ENCODE measurements around the gene DNAH6. TPM values are rescaled to one million over a fixed set of nuclear protein-coding genes. Genes with fewer than 3 reads are reported as not detected.
A peak's percentile ranks its signal among the peaks of the same experiment; 100 is the strongest.

The DNAH6 gene
- total RNA-seq, 1 experiment from 2014 or later, result not detected

DNA sequence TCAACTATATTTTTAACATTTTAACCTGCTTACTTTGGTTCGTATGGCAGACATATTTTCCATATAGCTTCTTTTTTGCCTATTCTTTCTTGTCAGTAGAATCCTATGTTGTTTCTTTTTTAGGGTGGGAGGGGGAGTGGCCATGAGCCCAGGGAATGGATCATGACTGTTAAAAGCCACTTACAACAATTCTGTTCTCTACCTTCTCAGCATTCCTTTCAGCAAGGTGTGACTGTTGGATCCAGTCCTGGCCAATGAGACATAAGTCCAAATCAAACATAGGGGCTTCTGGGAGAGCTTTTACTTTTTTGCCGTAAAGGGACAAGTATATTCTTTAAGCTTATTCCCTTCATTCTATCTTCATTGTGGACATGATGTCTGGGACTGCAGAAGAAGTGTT lies 25.0 kb upstream of the DNAH6 start:
- Histone ChIP-seq H3K9me2 (replicated peaks; ENCODE audit: low read length) (no peaks in the 10 kb centered on the region), H3K4me2 (ENCODE audit: low read length) (no peak overlapping the region), H3K36me3 (ENCODE audit: low read depth, low read length) (no peaks in the 10 kb centered on the region), H3K9me3 (ENCODE audit: low read length) (no peaks in the 10 kb centered on the region), H3K79me2 (ENCODE audit: low read length) (no peaks in the 10 kb centered on the region), H3K4me3 (ENCODE audit: low read length) (no peak overlapping the region), H4K20me1 (ENCODE audit: low read length) (no peaks in the 10 kb centered on the region), H3K4me1 (ENCODE audit: insufficient read depth, low read length) (peaks cover 18% of the 10 kb centered on the region), H3K27ac (ENCODE audit: low read length) (no peak overlapping the region), H3K27me3 (ENCODE audit: low read length) (no peaks in the 10 kb centered on the region), H3F3A (ENCODE audit: low read length, unreplicated experiment) (no peaks in the 10 kb centered on the region), H3K9ac (ENCODE audit: low read length) (no peak overlapping the region), H2AFZ (ENCODE audit: low read length) (no peak overlapping the region)
- DNase-seq (no peak), ATAC-seq (no peak)
- ChIA-PET CTCF (no interaction called here), POLR2A (ENCODE audit: unreplicated experiment) (no interaction called here)
- BruUV-seq (replicated peaks), result no TSS peak
- intact Hi-C loops (cut with micrococcal nuclease), result loop anchor here (10.0 kb wide), 1 partner anchor 804 kb away; no protein-coding TSS in a partner anchor
- TF ChIP-seq, protein P1, sequence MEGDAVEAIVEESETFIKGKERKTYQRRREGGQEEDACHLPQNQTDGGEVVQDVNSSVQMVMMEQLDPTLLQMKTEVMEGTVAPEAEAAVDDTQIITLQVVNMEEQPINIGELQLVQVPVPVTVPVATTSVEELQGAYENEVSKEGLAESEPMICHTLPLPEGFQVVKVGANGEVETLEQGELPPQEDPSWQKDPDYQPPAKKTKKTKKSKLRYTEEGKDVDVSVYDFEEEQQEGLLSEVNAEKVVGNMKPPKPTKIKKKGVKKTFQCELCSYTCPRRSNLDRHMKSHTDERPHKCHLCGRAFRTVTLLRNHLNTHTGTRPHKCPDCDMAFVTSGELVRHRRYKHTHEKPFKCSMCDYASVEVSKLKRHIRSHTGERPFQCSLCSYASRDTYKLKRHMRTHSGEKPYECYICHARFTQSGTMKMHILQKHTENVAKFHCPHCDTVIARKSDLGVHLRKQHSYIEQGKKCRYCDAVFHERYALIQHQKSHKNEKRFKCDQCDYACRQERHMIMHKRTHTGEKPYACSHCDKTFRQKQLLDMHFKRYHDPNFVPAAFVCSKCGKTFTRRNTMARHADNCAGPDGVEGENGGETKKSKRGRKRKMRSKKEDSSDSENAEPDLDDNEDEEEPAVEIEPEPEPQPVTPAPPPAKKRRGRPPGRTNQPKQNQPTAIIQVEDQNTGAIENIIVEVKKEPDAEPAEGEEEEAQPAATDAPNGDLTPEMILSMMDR (conservative IDR thresholded peaks at IDR 0.05; ENCODE audit: low read depth, low read length), result no peak
- no peak for TF ChIP-seq EZH2 (IDR thresholded peaks at IDR 0.05; ENCODE audit: low read length, unreplicated experiment)
- TF ChIP-seq EZH2phosphoT487 (IDR thresholded peaks at IDR 0.05; ENCODE audit: borderline replicate concordance, low read length), result no peak

DNA sequence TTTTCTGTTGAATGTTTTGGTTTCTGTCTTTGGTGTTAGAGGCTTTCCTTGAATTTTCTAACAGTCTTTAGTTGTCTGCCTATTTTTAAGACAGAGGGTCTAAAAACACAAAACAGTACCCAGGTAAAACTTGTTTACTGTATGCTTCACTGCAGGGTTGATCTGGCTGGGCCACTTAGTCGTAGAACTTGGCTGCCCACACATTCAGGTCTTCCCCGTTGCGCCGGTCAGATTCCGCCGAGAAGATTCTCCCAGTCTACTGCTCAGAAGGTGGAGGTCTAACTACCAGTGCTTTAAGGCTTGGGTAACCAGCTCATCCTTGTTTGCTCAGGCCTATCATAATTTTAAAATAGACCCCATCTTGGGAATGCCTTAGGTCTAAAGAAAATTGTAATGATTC lies 24.6 kb upstream of the DNAH6 start:
- TF ChIP-seq, protein P1 (conservative IDR thresholded peaks at IDR 0.05; ENCODE audit: low read depth, low read length), result no peak
- TF ChIP-seq EZH2phosphoT487 (IDR thresholded peaks at IDR 0.05; ENCODE audit: borderline replicate concordance, low read length) (no peak), EZH2 (IDR thresholded peaks at IDR 0.05; ENCODE audit: low read length, unreplicated experiment) (no peak)

GRCh38 chr2:84492571-84492970 lies 23.7 kb upstream of the DNAH6 start:
- Histone ChIP-seq H3K79me2 (ENCODE audit: low read length) (no peaks in the 10 kb centered on the region), H4K20me1 (ENCODE audit: low read length) (no peaks in the 10 kb centered on the region), H3K4me1 (ENCODE audit: insufficient read depth, low read length) (peaks cover 18% of the 10 kb centered on the region), H3K9me2 (replicated peaks; ENCODE audit: low read length) (no peaks in the 10 kb centered on the region), H3K27me3 (ENCODE audit: low read length) (no peaks in the 10 kb centered on the region), H2AFZ (ENCODE audit: low read length) (no peak overlapping the region), H3K36me3 (ENCODE audit: low read depth, low read length) (no peaks in the 10 kb centered on the region), H3K27ac (ENCODE audit: low read length) (no peak overlapping the region), H3K4me3 (ENCODE audit: low read length) (no peak overlapping the region), H3K9me3 (ENCODE audit: low read length) (no peaks in the 10 kb centered on the region), H3F3A (ENCODE audit: low read length, unreplicated experiment) (no peaks in the 10 kb centered on the region), H3K9ac (ENCODE audit: low read length) (no peak overlapping the region), H3K4me2 (ENCODE audit: low read length) (no peak overlapping the region)
- no TSS peak for BruUV-seq (replicated peaks)
- intact Hi-C loops (cut with micrococcal nuclease), result loop anchor here (10.0 kb wide), 1 partner anchor 802 kb away; no protein-coding TSS in a partner anchor
- ChIA-PET CTCF (no interaction called here), POLR2A (ENCODE audit: unreplicated experiment) (no interaction called here)
- no peak for TF ChIP-seq EZH2phosphoT487 (IDR thresholded peaks at IDR 0.05; ENCODE audit: borderline replicate concordance, low read length)
- TF ChIP-seq EZH2 (IDR thresholded peaks at IDR 0.05; ENCODE audit: low read length, unreplicated experiment), result no peak
- TF ChIP-seq, protein P1 (conservative IDR thresholded peaks at IDR 0.05; ENCODE audit: low read depth, low read length), result peak; percentile 38; the same call in 1 of the 2 replicates
- ATAC-seq, result no peak
- DNase-seq, result no peak

More for the DNA sequence above, 24.6 kb upstream of the DNAH6 start:
- ChIA-PET CTCF (no interaction called here), POLR2A (ENCODE audit: unreplicated experiment) (no interaction called here)
- Histone ChIP-seq H3K9me2 (replicated peaks; ENCODE audit: low read length) (no peaks in the 10 kb centered on the region), H2AFZ (ENCODE audit: low read length) (no peak overlapping the region), H3K27ac (ENCODE audit: low read length) (no peak overlapping the region), H3K9ac (ENCODE audit: low read length) (no peak overlapping the region), H3K27me3 (ENCODE audit: low read length) (no peaks in the 10 kb centered on the region), H3K9me3 (ENCODE audit: low read length) (no peaks in the 10 kb centered on the region), H3K4me3 (ENCODE audit: low read length) (no peak overlapping the region), H3K36me3 (ENCODE audit: low read depth, low read length) (no peaks in the 10 kb centered on the region), H3K4me1 (ENCODE audit: insufficient read depth, low read length) (peaks cover 18% of the 10 kb centered on the region), H3K4me2 (ENCODE audit: low read length) (no peak overlapping the region), H3F3A (ENCODE audit: low read length, unreplicated experiment) (no peaks in the 10 kb centered on the region), H3K79me2 (ENCODE audit: low read length) (no peaks in the 10 kb centered on the region), H4K20me1 (ENCODE audit: low read length) (no peaks in the 10 kb centered on the region)
- intact Hi-C loops (cut with micrococcal nuclease), result loop anchor here (10.0 kb wide), 1 partner anchor 803 kb away; no protein-coding TSS in a partner anchor
- BruUV-seq (replicated peaks), result no TSS peak
- ATAC-seq, result no peak
- DNase-seq, result no peak
